ENCODE data around the gene KIAA1217.

Gene KIAA1217

DNA sequence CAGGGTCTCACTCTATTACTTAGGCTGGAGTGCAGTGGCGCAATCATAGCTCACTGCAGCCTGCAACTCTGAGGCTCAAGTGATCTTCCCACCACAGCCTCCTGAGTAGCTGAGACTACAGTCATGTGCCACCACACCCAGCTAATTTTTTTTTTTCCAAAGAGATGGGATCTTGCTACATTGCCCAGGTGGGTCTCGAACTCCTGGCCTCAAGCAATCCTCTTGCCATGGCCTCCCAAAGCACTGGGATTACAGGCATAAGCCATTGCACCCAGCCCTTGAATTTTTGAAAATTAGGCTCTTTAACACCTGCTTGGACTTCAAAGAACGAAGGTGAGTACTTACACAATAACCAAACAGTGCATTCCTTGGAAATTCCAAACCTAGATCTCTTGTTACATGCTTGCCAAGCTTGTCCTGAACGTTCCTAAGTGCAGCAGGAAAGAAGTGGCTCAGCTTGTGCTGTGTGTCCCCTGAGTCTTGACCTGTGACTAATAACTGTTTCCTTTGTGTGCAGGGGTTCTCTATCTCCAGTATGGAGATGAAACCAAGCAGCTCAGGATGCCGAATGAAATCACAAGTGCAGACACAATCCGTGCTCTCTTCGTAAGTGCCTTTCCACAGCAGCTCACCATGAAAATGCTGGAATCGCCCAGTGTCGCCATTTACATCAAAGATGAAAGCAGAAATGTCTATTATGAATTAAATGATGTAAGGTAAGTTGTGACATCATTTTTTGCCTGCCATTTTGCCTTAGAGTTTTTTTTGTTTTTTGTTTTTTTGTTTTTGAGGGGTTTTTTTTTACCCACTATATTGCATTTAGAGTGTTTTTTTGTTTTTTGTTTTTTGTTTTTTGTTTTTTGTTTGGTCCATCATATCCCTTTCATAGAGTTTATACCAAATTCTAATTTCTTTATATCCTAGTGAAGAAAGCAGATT is 223.8 kb downstream of the KIAA1217 start:
- no peak overlapping the region for H3K9ac ChIP-seq
- no peak overlapping the region for H3K27ac ChIP-seq
- no peaks in the 10 kb centered on the region for H4K20me1 ChIP-seq (ENCODE audit: insufficient read depth)
- H3K4me2 ChIP-seq = no peak overlapping the region
- no peaks in the 10 kb centered on the region for H3K79me2 ChIP-seq (ENCODE audit: insufficient read depth, low read depth)
- H3K4me3 ChIP-seq (IDR thresholded peaks at IDR 0.05; ENCODE audit: insufficient read depth, low read depth, low read length) = no peak overlapping the region
- H3K27me3 ChIP-seq (ENCODE audit: insufficient read depth, low read depth) = no peaks in the 10 kb centered on the region
- no peaks in the 10 kb centered on the region for H3K36me3 ChIP-seq (ENCODE audit: insufficient read depth)
- no peak overlapping the region for H2AFZ ChIP-seq (ENCODE audit: low read depth)
- no peaks in the 10 kb centered on the region for H3K4me1 ChIP-seq (ENCODE audit: low read depth, poor library complexity, severe bottlenecking)
- TF ChIP-seq, protein P1, sequence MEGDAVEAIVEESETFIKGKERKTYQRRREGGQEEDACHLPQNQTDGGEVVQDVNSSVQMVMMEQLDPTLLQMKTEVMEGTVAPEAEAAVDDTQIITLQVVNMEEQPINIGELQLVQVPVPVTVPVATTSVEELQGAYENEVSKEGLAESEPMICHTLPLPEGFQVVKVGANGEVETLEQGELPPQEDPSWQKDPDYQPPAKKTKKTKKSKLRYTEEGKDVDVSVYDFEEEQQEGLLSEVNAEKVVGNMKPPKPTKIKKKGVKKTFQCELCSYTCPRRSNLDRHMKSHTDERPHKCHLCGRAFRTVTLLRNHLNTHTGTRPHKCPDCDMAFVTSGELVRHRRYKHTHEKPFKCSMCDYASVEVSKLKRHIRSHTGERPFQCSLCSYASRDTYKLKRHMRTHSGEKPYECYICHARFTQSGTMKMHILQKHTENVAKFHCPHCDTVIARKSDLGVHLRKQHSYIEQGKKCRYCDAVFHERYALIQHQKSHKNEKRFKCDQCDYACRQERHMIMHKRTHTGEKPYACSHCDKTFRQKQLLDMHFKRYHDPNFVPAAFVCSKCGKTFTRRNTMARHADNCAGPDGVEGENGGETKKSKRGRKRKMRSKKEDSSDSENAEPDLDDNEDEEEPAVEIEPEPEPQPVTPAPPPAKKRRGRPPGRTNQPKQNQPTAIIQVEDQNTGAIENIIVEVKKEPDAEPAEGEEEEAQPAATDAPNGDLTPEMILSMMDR (conservative IDR thresholded peaks at IDR 0.05; ENCODE audit: low read depth, low read length) = no peak

DNA sequence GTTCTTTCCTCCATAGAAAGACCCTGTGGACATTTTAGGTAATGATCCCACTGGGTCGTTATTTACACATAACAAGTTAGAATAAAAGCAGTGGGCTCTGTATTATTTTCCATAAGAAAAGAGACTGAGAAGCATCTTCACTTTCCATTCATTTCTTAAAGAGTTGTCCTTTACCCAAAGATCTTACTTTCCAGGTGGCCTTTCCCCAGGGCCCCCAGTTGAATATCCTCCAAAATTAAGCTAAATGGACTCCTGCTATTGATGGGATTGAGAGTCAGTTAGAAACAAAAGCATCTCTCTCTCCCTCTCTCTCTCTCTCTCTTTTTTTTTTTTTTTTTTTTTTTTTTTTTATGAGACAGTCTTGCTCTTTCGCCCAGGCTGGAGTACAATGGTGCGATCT is 224.8 kb downstream of the KIAA1217 start:
- Histone ChIP-seq H3K4me3 (IDR thresholded peaks at IDR 0.05; ENCODE audit: insufficient read depth, low read depth, low read length) (no peak overlapping the region), H4K20me1 (ENCODE audit: insufficient read depth) (no peaks in the 10 kb centered on the region), H3K36me3 (ENCODE audit: insufficient read depth) (no peaks in the 10 kb centered on the region), H3K27me3 (ENCODE audit: insufficient read depth, low read depth) (no peaks in the 10 kb centered on the region), H3K27ac (no peak overlapping the region), H3K9ac (no peak overlapping the region), H3K4me2 (no peak overlapping the region), H2AFZ (ENCODE audit: low read depth) (no peak overlapping the region), H3K4me1 (ENCODE audit: low read depth, poor library complexity, severe bottlenecking) (no peaks in the 10 kb centered on the region), H3K79me2 (ENCODE audit: insufficient read depth, low read depth) (no peaks in the 10 kb centered on the region)
- TF ChIP-seq, protein P1 (conservative IDR thresholded peaks at IDR 0.05; ENCODE audit: low read depth, low read length) = no peak

DNA sequence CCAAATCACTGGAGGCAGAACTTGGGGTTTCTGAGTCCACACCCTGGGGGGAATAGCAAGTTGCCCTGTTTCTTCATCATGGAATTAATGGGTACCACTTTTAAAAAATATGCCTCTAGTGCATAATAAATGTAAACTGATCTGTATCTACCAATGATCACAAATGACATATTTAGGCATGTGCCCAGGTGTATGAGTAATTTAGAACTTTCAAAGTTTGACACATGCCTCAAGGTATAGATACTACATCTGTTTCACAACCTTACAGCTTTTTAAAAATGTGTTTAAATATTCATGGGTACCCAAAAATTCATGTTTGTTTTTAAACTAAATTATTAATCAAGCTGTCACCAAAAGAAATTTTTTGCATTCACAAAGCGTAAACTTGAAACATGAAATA is 226.0 kb downstream of the KIAA1217 start:
- H3K27ac ChIP-seq = no peak overlapping the region
- H3K36me3 ChIP-seq (ENCODE audit: insufficient read depth) = no peaks in the 10 kb centered on the region
- H3K4me2 ChIP-seq = no peak overlapping the region
- H3K9ac ChIP-seq = no peak overlapping the region
- TF ChIP-seq, protein P1 (conservative IDR thresholded peaks at IDR 0.05; ENCODE audit: low read depth, low read length) = no peak
- no peak overlapping the region for H2AFZ ChIP-seq (ENCODE audit: low read depth)
- H3K4me3 ChIP-seq (IDR thresholded peaks at IDR 0.05; ENCODE audit: insufficient read depth, low read depth, low read length) = no peak overlapping the region
- H3K27me3 ChIP-seq (ENCODE audit: insufficient read depth, low read depth) = no peaks in the 10 kb centered on the region
- no peaks in the 10 kb centered on the region for H4K20me1 ChIP-seq (ENCODE audit: insufficient read depth)
- H3K79me2 ChIP-seq (ENCODE audit: insufficient read depth, low read depth) = no peaks in the 10 kb centered on the region
- H3K4me1 ChIP-seq (ENCODE audit: low read depth, poor library complexity, severe bottlenecking) = no peaks in the 10 kb centered on the region

DNA sequence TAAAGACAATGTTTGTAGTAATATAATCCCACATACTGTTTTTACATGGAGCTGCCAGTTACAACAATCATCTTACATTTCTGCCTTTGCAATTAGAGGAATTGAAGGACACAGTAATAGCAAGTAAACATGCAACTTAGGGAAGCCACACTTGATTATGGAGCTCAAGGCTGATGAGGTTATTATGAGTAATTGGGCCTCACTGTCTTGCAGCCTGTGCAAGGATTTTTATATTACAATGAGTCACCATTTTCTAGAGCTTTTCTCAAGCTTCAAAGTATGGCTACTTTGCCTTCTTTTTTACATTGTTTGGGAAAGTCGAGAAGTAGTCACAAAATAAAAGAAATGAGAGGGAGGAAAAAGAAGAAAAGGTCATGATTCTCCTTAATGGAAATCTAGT is 226.4 kb downstream of the KIAA1217 start:
- Histone ChIP-seq H3K27me3 (ENCODE audit: insufficient read depth, low read depth) (no peaks in the 10 kb centered on the region), H3K36me3 (ENCODE audit: insufficient read depth) (no peaks in the 10 kb centered on the region), H4K20me1 (ENCODE audit: insufficient read depth) (no peaks in the 10 kb centered on the region), H3K27ac (no peak overlapping the region), H3K4me2 (no peak overlapping the region), H3K4me3 (IDR thresholded peaks at IDR 0.05; ENCODE audit: insufficient read depth, low read depth, low read length) (no peak overlapping the region), H2AFZ (ENCODE audit: low read depth) (no peak overlapping the region), H3K9ac (no peak overlapping the region), H3K79me2 (ENCODE audit: insufficient read depth, low read depth) (no peaks in the 10 kb centered on the region), H3K4me1 (ENCODE audit: low read depth, poor library complexity, severe bottlenecking) (no peaks in the 10 kb centered on the region)
- TF ChIP-seq, protein P1 (conservative IDR thresholded peaks at IDR 0.05; ENCODE audit: low read depth, low read length) = no peak

Data from KMS-11 (cell line).